Activated naive CD4-positive, alpha-beta T cell treated with anti-CD3 and anti-CD28 coated beads, Interleukin-2, amount 10 ng/mL, durations not matched to agents 7 days and 5 days (primary cell): ENCODE measurements around the gene PCK1.

Source experiments
- CTCF ChIA-PET: fragments of 350-600 bp; sonication (Branson Sonifier 250); formaldehyde crosslinking; loops from one replicate; lab custom pipeline; 2021; ENCODE audit warnings: antibody characterized with exemption; lab: Charles Lee
- DNase-seq: peaks from one replicate; pipeline ENCODE4 v3.0.0-alpha.2; 2020
- H3K27ac Mint-ChIP-seq: one replicate; pipeline ENCODE4 v1.8.0; 2021; ENCODE audit warnings: mild to moderate bottlenecking, moderate library complexity, mixed read lengths
- H3K27me3 Mint-ChIP-seq: one replicate; pipeline ENCODE4 v1.8.0; 2021; ENCODE audit warnings: mild to moderate bottlenecking, mixed read lengths
- H3K36me3 Mint-ChIP-seq: one replicate; pipeline ENCODE4 v1.8.0; 2021; ENCODE audit warnings: mixed read lengths
- H3K4me1 Mint-ChIP-seq: one replicate; pipeline ENCODE4 v1.8.0; 2021; ENCODE audit warnings: mixed read lengths
- H3K4me3 Mint-ChIP-seq: one replicate; pipeline ENCODE4 v1.8.0; 2021; ENCODE audit warnings: mild to moderate bottlenecking, moderate library complexity, mixed read lengths
- H3K9me3 Mint-ChIP-seq: one replicate; pipeline ENCODE4 v1.8.0; 2021; ENCODE audit warnings: mixed read lengths

PCK1 gene

DNA sequence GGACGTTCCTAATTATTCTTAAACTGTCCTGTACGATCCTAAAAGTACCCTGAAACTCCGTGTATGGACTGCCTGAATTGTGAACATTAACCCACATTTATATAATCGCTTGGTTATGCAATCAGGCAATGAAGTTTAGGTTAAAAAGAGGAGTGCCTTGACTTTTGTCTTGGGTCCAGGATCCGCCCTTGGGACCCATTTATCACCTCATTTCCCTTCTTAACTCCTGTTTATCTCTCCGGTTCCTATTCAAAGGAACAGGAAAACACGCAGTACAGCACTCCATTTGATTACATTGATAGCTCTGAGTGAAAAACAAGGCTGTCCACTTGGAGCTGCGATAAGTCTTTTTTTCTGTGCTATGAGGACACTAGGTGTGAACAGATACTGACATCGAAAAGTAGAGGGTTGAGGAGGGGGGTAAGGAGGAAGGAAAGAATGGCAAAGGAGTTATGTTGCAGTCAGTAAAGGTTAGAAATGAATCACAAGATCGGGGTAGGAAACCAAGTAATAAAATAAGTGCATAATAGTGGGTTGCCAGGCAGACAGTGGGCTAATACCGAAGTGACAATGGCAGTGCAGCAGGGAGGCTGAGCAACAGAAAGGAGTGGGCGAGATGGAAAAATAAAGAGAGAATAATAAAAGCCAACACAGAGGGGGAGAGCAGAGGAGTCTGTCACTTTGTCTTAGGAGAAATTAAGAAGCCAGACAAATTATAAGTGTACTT lies 15.9 kb upstream of the PCK1 start:
- DNase-seq = no peak
- no peak overlapping the region for H3K4me3 Mint-ChIP-seq
- H3K27ac Mint-ChIP-seq = no peak overlapping the region
- CTCF ChIA-PET = no interaction called here
- no peaks in the 10 kb centered on the region for H3K36me3 Mint-ChIP-seq
- H3K4me1 Mint-ChIP-seq = no peaks in the 10 kb centered on the region
- no peaks in the 10 kb centered on the region for H3K9me3 Mint-ChIP-seq
- H3K27me3 Mint-ChIP-seq = peaks cover 30% of the 10 kb centered on the region

GRCh38 chr20:57545927-57546662 lies 14.8 kb upstream of the PCK1 start:
- Mint-ChIP-seq H3K9me3 (no peaks in the 10 kb centered on the region), H3K27ac (no peak overlapping the region), H3K4me1 (no peaks in the 10 kb centered on the region), H3K36me3 (no peaks in the 10 kb centered on the region), H3K4me3 (no peak overlapping the region), H3K27me3 (peaks cover 29% of the 10 kb centered on the region)
- CTCF ChIA-PET = no interaction called here
- no peak for DNase-seq

GRCh38 chr20:57546956-57547649 lies 13.8 kb upstream of the PCK1 start:
- peaks cover 29% of the 10 kb centered on the region for H3K27me3 Mint-ChIP-seq
- H3K4me3 Mint-ChIP-seq = no peak overlapping the region
- H3K27ac Mint-ChIP-seq = no peak overlapping the region
- no peaks in the 10 kb centered on the region for H3K4me1 Mint-ChIP-seq
- no peak for DNase-seq
- no peaks in the 10 kb centered on the region for H3K9me3 Mint-ChIP-seq
- H3K36me3 Mint-ChIP-seq = no peaks in the 10 kb centered on the region
- CTCF ChIA-PET = no interaction called here

- Mint-ChIP-seq H3K27me3 (peaks cover 35% of the 10 kb centered on the region), H3K27ac (no peak overlapping the region), H3K4me3 (no peak overlapping the region), H3K36me3 (no peaks in the 10 kb centered on the region), H3K9me3 (no peaks in the 10 kb centered on the region), H3K4me1 (no peaks in the 10 kb centered on the region)
- DNase-seq = no peak
- CTCF ChIA-PET = interaction anchor here (1.0 kb wide), 1 partner anchor 26 kb away, joined by 3 read pairs; no protein-coding TSS in a partner anchor
Measured at GRCh38 chr20:57548177-57549058, 12.5 kb upstream of the PCK1 start.

GRCh38 chr20:57552471-57552870 lies 8.4 kb upstream of the PCK1 start:
- H3K9me3 Mint-ChIP-seq = no peaks in the 10 kb centered on the region
- no peak overlapping the region for H3K27ac Mint-ChIP-seq
- no peak overlapping the region for H3K4me3 Mint-ChIP-seq
- DNase-seq = no peak
- H3K27me3 Mint-ChIP-seq = peaks cover 32% of the 10 kb centered on the region
- H3K36me3 Mint-ChIP-seq = no peaks in the 10 kb centered on the region
- CTCF ChIA-PET = no interaction called here
- H3K4me1 Mint-ChIP-seq = no peaks in the 10 kb centered on the region

GRCh38 chr20:57553376-57554018 lies 7.4 kb upstream of the PCK1 start:
- H3K27ac Mint-ChIP-seq = no peak overlapping the region
- DNase-seq = no peak
- H3K4me3 Mint-ChIP-seq = no peak overlapping the region
- H3K27me3 Mint-ChIP-seq = peaks cover 31% of the 10 kb centered on the region
- H3K36me3 Mint-ChIP-seq = no peaks in the 10 kb centered on the region
- no peaks in the 10 kb centered on the region for H3K4me1 Mint-ChIP-seq
- CTCF ChIA-PET = no interaction called here
- no peaks in the 10 kb centered on the region for H3K9me3 Mint-ChIP-seq

DNA sequence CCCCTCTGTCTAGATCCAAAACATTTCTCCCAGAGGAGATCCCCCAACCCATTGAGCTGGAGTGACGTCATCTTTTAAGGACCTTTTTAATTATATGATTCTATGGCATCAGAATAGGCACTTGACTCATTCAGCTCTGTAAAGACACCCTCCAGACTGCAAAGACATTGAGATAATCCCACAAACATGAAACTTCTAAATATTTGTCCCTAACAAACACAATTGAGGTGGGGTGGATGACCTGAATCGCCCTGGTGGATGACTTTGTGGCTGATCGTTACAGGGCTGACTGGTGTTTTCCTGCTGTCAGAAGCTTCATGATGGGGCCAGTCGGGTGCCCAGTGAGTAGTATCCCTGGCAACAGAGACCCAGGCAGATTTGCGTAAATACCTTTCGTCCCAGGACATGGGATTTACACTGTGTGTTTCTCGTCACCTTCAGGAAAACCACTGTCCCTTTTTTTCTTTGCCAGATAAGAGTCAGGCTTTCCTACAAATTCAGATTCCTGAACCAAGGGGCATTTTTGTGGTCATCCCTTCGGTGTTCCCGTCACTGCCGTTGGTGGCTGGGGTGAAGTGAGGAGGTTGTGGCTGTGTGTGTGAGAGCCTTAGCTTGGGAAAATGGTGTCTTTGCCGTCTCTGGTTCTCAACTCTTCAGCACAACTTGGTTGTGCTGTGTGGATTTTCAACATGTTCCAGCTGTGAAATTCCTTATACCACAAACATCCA lies 5.3 kb upstream of the PCK1 start:
- Mint-ChIP-seq H3K27me3 (peaks cover 39% of the 10 kb centered on the region), H3K36me3 (no peaks in the 10 kb centered on the region)

DNA sequence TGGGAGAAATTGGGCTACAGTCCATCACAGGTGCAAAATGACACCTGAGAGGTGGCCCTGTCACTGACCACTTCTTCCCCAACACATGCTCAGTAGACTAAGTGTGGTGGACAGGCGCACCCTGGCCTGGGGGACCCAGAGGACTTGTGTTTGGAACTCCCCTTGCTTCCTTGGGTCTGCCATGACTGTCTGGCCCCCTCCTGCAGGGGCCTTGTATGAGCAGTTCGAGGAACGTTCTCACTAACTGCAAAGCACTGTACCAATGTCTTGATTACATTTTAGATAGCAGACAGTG lies 4.0 kb upstream of the PCK1 start:
- CTCF ChIA-PET = no interaction called here
- no peak for DNase-seq
- H3K4me3 Mint-ChIP-seq = no peak overlapping the region
- H3K9me3 Mint-ChIP-seq = no peaks in the 10 kb centered on the region
- H3K27me3 Mint-ChIP-seq = peaks cover 39% of the 10 kb centered on the region
- H3K27ac Mint-ChIP-seq = no peak overlapping the region
- H3K4me1 Mint-ChIP-seq = no peaks in the 10 kb centered on the region
- H3K36me3 Mint-ChIP-seq = no peaks in the 10 kb centered on the region

More for the DNA sequence above, 5.3 kb upstream of the PCK1 start:
- CTCF ChIA-PET = no interaction called here
- no peak overlapping the region for H3K27ac Mint-ChIP-seq
- no peaks in the 10 kb centered on the region for H3K9me3 Mint-ChIP-seq
- no peak for DNase-seq
- no peaks in the 10 kb centered on the region for H3K4me1 Mint-ChIP-seq
- H3K4me3 Mint-ChIP-seq = no peak overlapping the region

DNA sequence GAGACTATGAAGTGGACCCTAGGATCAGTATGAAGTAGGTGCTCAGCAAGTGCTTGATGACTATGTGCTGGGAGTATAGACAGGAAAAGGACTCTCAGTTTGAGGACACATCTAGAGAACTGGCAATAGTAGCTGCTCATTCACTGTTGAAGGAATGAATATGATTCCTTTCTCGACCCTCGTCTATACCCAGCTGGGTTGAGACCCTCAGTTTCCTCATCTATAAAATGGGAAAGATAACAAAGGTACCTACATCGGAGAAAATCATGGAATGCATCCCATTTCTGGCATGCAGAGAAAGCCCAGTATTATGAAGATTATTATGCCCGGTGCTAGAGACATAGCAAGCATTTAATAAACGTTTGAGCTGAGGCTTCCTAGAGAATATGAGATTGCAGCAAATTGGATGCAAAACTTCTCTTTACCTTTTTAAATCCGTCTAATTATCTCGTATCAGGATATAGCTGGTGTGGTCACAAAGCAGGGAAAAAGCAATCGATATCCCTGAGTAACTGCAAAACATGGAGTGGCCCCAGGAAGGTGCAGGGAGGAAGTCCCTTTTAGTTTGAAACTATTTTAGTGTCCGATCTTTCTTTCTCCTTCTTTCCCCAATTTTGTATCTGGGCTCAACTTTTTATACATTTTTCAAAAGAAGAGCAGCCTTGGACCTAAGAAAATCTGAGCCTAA lies 2.8 kb upstream of the PCK1 start:
- no peak for DNase-seq
- H3K27ac Mint-ChIP-seq = no peak overlapping the region
- H3K27me3 Mint-ChIP-seq = peaks cover 37% of the 10 kb centered on the region
- H3K4me1 Mint-ChIP-seq = no peaks in the 10 kb centered on the region
- no peaks in the 10 kb centered on the region for H3K9me3 Mint-ChIP-seq
- no peak overlapping the region for H3K4me3 Mint-ChIP-seq
- H3K36me3 Mint-ChIP-seq = no peaks in the 10 kb centered on the region
- CTCF ChIA-PET = no interaction called here

DNA sequence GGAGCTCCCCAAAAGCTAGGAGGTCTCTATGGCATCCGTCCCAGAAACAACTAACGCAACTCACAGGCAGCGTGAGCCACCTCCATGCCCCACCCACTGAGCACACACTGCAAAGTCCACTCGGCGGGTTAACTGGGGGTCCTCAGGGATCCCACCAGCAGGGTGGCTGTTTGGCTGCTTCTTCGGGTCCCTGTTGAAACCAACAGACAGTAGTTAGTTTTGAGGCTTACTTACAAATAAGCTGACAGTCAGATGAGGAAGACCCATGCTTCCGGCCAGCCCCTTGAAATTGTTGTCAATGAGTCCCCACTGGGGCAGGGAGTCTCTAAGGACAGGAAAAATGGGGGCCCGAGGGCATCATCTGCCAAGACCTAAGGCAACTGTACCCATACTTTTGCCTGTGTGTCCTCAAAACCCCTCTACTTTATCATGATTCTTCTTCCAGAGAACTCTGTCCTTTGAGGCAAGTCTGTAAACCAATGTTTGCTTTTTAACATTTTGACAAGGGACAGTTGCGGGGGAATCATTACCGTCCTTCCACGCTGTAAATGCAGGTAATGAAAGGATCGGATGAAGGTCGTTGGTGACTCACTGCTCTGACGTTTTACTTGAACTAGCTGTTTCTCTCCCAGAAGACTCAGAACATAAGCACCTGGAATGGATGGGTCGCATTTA lies 2.2 kb upstream of the PCK1 start:
- Mint-ChIP-seq H3K36me3 (no peaks in the 10 kb centered on the region), H3K9me3 (no peaks in the 10 kb centered on the region), H3K4me3 (no peak overlapping the region), H3K27ac (no peak overlapping the region), H3K4me1 (no peaks in the 10 kb centered on the region), H3K27me3 (peaks cover 31% of the 10 kb centered on the region)
- CTCF ChIA-PET = no interaction called here
- DNase-seq = no peak

DNA sequence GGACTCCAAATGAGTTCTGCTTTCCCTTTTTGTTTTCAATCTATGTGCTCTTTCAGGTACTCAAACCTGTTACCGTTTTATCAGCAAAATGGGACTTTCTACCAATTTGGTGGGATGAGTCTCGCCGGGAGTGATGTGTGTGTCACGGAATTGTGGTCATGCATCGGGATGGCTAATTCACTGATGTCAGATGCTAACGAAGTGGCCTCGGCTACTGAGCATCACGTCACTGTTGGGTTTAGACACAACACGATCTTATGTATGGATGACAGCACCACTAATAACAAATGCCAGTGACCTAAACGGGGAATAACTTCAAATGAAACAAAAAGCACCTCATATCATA lies 1.6 kb upstream of the PCK1 start:
- Mint-ChIP-seq H3K9me3 (no peaks in the 10 kb centered on the region), H3K27ac (no peak overlapping the region), H3K36me3 (no peaks in the 10 kb centered on the region), H3K4me3 (no peak overlapping the region), H3K27me3 (peaks cover 34% of the 10 kb centered on the region), H3K4me1 (no peaks in the 10 kb centered on the region)
- CTCF ChIA-PET = no interaction called here
- DNase-seq = no peak

- Mint-ChIP-seq H3K36me3 (no peaks in the 10 kb centered on the region), H3K4me1 (no peaks in the 10 kb centered on the region), H3K27ac (no peak overlapping the region), H3K4me3 (no peak overlapping the region), H3K27me3 (peaks cover 40% of the 10 kb centered on the region), H3K9me3 (no peaks in the 10 kb centered on the region)
- CTCF ChIA-PET = no interaction called here
- DNase-seq = no peak
Measured at GRCh38 chr20:57559658-57560553, 1.0 kb upstream of the PCK1 start.
